Stimulated activated CD8-positive, alpha-beta memory T cell treated with anti-CD3 and anti-CD28 coated beads, Interleukin-4, amount 100 ng/mL, for 4 hours (primary cell): ENCODE results near the gene ASTN2.

ENCODE experiments used
- DNase-seq, 2 donors: peaks; one replicate each; pipeline ENCODE4 v3.0.0-alpha.2; 2020; ENCODE audit warnings: low read depth in 2 of 2, low spot score in 1 of 2

The ASTN2 gene

GRCh38 chr9:116688806-116689485 is 725.9 kb downstream of the ASTN2 start:
- DNase-seq, result no peak

GRCh38 chr9:116687754-116688135 is 727.1 kb downstream of the ASTN2 start:
- DNase-seq, result no peak

- peak; percentile 84 to 88 for DNase-seq
These were observed 727.6 kb downstream of the ASTN2 start, which contains the start of gene TRIM32 for GRCh38 chr9:116687074-116687753. TSS of gene TRIM32 (plus strand) at chr9:116687305. CDS start at chr9:116697743, 10,438 bp downstream.

GRCh38 chr9:116686693-116687073 is 728.2 kb downstream of the ASTN2 start:
- no peak for DNase-seq

GRCh38 chr9:116686135-116686534 is 728.7 kb downstream of the ASTN2 start:
- DNase-seq, result no peak

- no peak for DNase-seq
These were observed 729.7 kb downstream of the ASTN2 start for GRCh38 chr9:116685166-116685565.

- DNase-seq, result no peak
These were observed 731.3 kb downstream of the ASTN2 start for GRCh38 chr9:116683535-116683934.

- no peak for DNase-seq
These were observed 740.5 kb downstream of the ASTN2 start for GRCh38 chr9:116674210-116674980.

GRCh38 chr9:116673375-116673774 is 741.5 kb downstream of the ASTN2 start:
- no peak for DNase-seq

GRCh38 chr9:116671605-116672004 is 743.3 kb downstream of the ASTN2 start:
- DNase-seq, result no peak

- DNase-seq, result no peak
These were observed 745.7 kb downstream of the ASTN2 start for GRCh38 chr9:116668970-116669695.

GRCh38 chr9:116663581-116663980 is 751.3 kb downstream of the ASTN2 start:
- no peak for DNase-seq

GRCh38 chr9:116662646-116663310 is 752.1 kb downstream of the ASTN2 start:
- no peak for DNase-seq

- DNase-seq, result no peak
These were observed 753.6 kb downstream of the ASTN2 start for GRCh38 chr9:116661037-116661954.

GRCh38 chr9:116658265-116658664 is 756.6 kb downstream of the ASTN2 start:
- DNase-seq, result no peak

GRCh38 chr9:116656977-116657376 is 757.9 kb downstream of the ASTN2 start:
- no peak for DNase-seq

- DNase-seq, result no peak
These were observed 758.3 kb downstream of the ASTN2 start for GRCh38 chr9:116656501-116656971.

GRCh38 chr9:116654059-116654355 is 760.9 kb downstream of the ASTN2 start:
- DNase-seq, result no peak

GRCh38 chr9:116653348-116654058 is 761.4 kb downstream of the ASTN2 start:
- no peak for DNase-seq
